HG02970 (cell line): ENCODE data around the gene SRGAP1.

Experiments
- ATAC-seq: cut with Tn5 transposase; IDR thresholded peaks from one replicate; pipeline ENCODE4 v1.9.1; 2021; ENCODE audit warnings: mild to moderate bottlenecking, moderate library complexity, moderate number of reproducible peaks; ENCODE audit not compliant: unreplicated experiment, low FRiP score

SRGAP1 gene

GRCh38 chr12:63958876-63959580, 114.5 kb downstream of the SRGAP1 start:
- no peak for ATAC-seq

GRCh38 chr12:63961048-63961447, 116.5 kb downstream of the SRGAP1 start:
- no peak for ATAC-seq

GRCh38 chr12:63961543-63961942, 117.0 kb downstream of the SRGAP1 start:
- ATAC-seq = no peak

GRCh38 chr12:63963868-63964267, 119.4 kb downstream of the SRGAP1 start:
- ATAC-seq = no peak

- ATAC-seq = no peak
These were observed 119.8 kb downstream of the SRGAP1 start for GRCh38 chr12:63964301-63964700.

GRCh38 chr12:63965936-63966605, 121.6 kb downstream of the SRGAP1 start:
- ATAC-seq = no peak

GRCh38 chr12:63966606-63966975, 122.1 kb downstream of the SRGAP1 start:
- no peak for ATAC-seq

- ATAC-seq = no peak
These were observed 123.1 kb downstream of the SRGAP1 start for GRCh38 chr12:63967358-63968145.

- no peak for ATAC-seq
These were observed 124.2 kb downstream of the SRGAP1 start for GRCh38 chr12:63968673-63969072.

- ATAC-seq = no peak
These were observed 132.4 kb downstream of the SRGAP1 start for GRCh38 chr12:63976902-63977395.

GRCh38 chr12:63977441-63977840, 132.9 kb downstream of the SRGAP1 start:
- ATAC-seq = no peak

- no peak for ATAC-seq
These were observed 134.0 kb downstream of the SRGAP1 start for GRCh38 chr12:63978519-63978918.

GRCh38 chr12:63980211-63980610, 135.7 kb downstream of the SRGAP1 start:
- ATAC-seq = no peak

GRCh38 chr12:63981343-63981742, 136.8 kb downstream of the SRGAP1 start:
- ATAC-seq = no peak

- ATAC-seq = no peak
These were observed 138.2 kb downstream of the SRGAP1 start for GRCh38 chr12:63982604-63983295.

GRCh38 chr12:63985456-63985855, 141.0 kb downstream of the SRGAP1 start:
- no peak for ATAC-seq

GRCh38 chr12:63985945-63986344, 141.4 kb downstream of the SRGAP1 start:
- no peak for ATAC-seq

- ATAC-seq = no peak
These were observed 144.9 kb downstream of the SRGAP1 start for GRCh38 chr12:63989301-63989845.

GRCh38 chr12:63990828-63991547, 146.5 kb downstream of the SRGAP1 start:
- no peak for ATAC-seq

GRCh38 chr12:63994704-63995103, 150.2 kb downstream of the SRGAP1 start:
- ATAC-seq = no peak
